CD1c-positive myeloid dendritic cell (primary cell): ENCODE measurements around the gene MYT1.

Experiments
- DNase-seq: peaks from one replicate; pipeline ENCODE4 v3.0.0-alpha.2; 2016; ENCODE audit errors: extremely low spot score

Gene MYT1

GRCh38 chr20:64139199-64140060 is 24.8 kb upstream of the MYT1 start:
- no peak for DNase-seq

GRCh38 chr20:64140061-64140931 is 24.0 kb upstream of the MYT1 start:
- no peak for DNase-seq

GRCh38 chr20:64140956-64141355 is 23.3 kb upstream of the MYT1 start:
- no peak for DNase-seq

GRCh38 chr20:64142590-64142989 is 21.7 kb upstream of the MYT1 start:
- DNase-seq: no peak

- no peak for DNase-seq
Observed at GRCh38 chr20:64143018-64143801, 21.0 kb upstream of the MYT1 start.

GRCh38 chr20:64144144-64144912 is 19.9 kb upstream of the MYT1 start:
- DNase-seq: no peak

GRCh38 chr20:64145458-64146300 is 18.6 kb upstream of the MYT1 start:
- DNase-seq: no peak

- no peak for DNase-seq
Observed at GRCh38 chr20:64146301-64146935, 17.8 kb upstream of the MYT1 start.

GRCh38 chr20:64146936-64147477 is 17.2 kb upstream of the MYT1 start:
- DNase-seq: no peak

- no peak for DNase-seq
Observed at GRCh38 chr20:64148581-64148980, 15.7 kb upstream of the MYT1 start.

GRCh38 chr20:64149141-64149540 is 15.1 kb upstream of the MYT1 start:
- no peak for DNase-seq

- no peak for DNase-seq
Observed at GRCh38 chr20:64149809-64150560, 14.3 kb upstream of the MYT1 start.

- no peak for DNase-seq
Observed at GRCh38 chr20:64150756-64151632, 13.3 kb upstream of the MYT1 start.

GRCh38 chr20:64151633-64152530 is 12.4 kb upstream of the MYT1 start:
- no peak for DNase-seq

GRCh38 chr20:64152906-64153305 is 11.3 kb upstream of the MYT1 start:
- DNase-seq: no peak

- no peak for DNase-seq
Observed at GRCh38 chr20:64153410-64153809, 10.8 kb upstream of the MYT1 start.
